Parathyroid adenoma (tissue), 2 donors: ENCODE measurements around the gene DNAJC7.

Experiments used
- H2AFZ ChIP-seq: fragments of 300-600 bp; sonication (generic); one replicate; pipeline ENCODE4 v1.7.0; 2017; ENCODE audit warnings: antibody characterized with exemption, mild to moderate bottlenecking
- H3K27ac ChIP-seq: fragments of 300-600 bp; sonication (generic); one replicate; pipeline ENCODE4 v1.7.0; 2017
- H3K27me3 ChIP-seq: fragments of 300-600 bp; sonication (generic); one replicate; pipeline ENCODE4 v1.7.0; 2017; ENCODE audit warnings: low read length; ENCODE audit not compliant: control insufficient read depth, insufficient read depth
- H3K36me3 ChIP-seq: fragments of 300-600 bp; sonication (generic); one replicate; pipeline ENCODE4 v1.7.0; 2017; ENCODE audit warnings: low read length; ENCODE audit not compliant: control insufficient read depth, insufficient read depth
- H3K4me1 ChIP-seq: fragments of 300-600 bp; sonication (generic); one replicate; pipeline ENCODE4 v1.7.0; 2017; ENCODE audit warnings: control low read depth
- H3K4me2 ChIP-seq: fragments of 300-600 bp; sonication (generic); one replicate; pipeline ENCODE4 v1.7.0; 2017; ENCODE audit warnings: low read length
- H3K4me3 ChIP-seq: fragments of 300-600 bp; sonication (generic); one replicate; pipeline ENCODE4 v1.7.0; 2017; ENCODE audit warnings: low read depth, low read length
- H3K79me2 ChIP-seq: fragments of 300-600 bp; sonication (generic); one replicate; pipeline ENCODE4 v1.7.0; 2017; ENCODE audit warnings: control low read depth
- H3K9ac ChIP-seq: fragments of 300-600 bp; sonication (generic); one replicate; pipeline ENCODE4 v1.7.0; 2017; ENCODE audit warnings: mild to moderate bottlenecking
- H3K9me3 ChIP-seq: fragments of 300-600 bp; sonication (generic); one replicate; pipeline ENCODE4 v1.7.0; 2017; ENCODE audit warnings: low read length; ENCODE audit not compliant: control insufficient read depth
- CTCF ChIP-seq: fragments of 300-600 bp; sonication (generic); IDR thresholded peaks from one replicate; pipeline ENCODE4 v1.7.0; 2017; ENCODE audit warnings: antibody characterized with exemption, mild to moderate bottlenecking
- donor health status: primary hyperparathyroidism.

The DNAJC7 gene

GRCh38 chr17:41959030-41959335, 58.3 kb downstream of the DNAJC7 start:
- Histone ChIP-seq H3K4me2 (no peak overlapping the region), H3K27me3 (no peaks in the 10 kb centered on the region), H3K9me3 (no peaks in the 10 kb centered on the region), H2AFZ (no peak overlapping the region), H3K4me3 (no peak overlapping the region), H3K79me2 (no peaks in the 10 kb centered on the region), H3K4me1 (no peaks in the 10 kb centered on the region), H3K36me3 (no peaks in the 10 kb centered on the region), H3K9ac (no peak overlapping the region), H3K27ac (no peak overlapping the region)
- no peak for TF ChIP-seq CTCF

GRCh38 chr17:41957869-41958439, 59.3 kb downstream of the DNAJC7 start:
- no peak overlapping the region for H2AFZ ChIP-seq
- no peak overlapping the region for H3K4me2 ChIP-seq
- H3K4me3 ChIP-seq = no peak overlapping the region
- H3K9ac ChIP-seq = no peak overlapping the region
- H3K9me3 ChIP-seq = no peaks in the 10 kb centered on the region
- H3K4me1 ChIP-seq = no peaks in the 10 kb centered on the region
- TF ChIP-seq CTCF = no peak
- no peaks in the 10 kb centered on the region for H3K79me2 ChIP-seq
- no peak overlapping the region for H3K27ac ChIP-seq
- no peaks in the 10 kb centered on the region for H3K36me3 ChIP-seq
- H3K27me3 ChIP-seq = no peaks in the 10 kb centered on the region

GRCh38 chr17:41957031-41957868, 60.0 kb downstream of the DNAJC7 start:
- Histone ChIP-seq H3K9ac (no peak overlapping the region), H3K9me3 (no peaks in the 10 kb centered on the region), H3K4me2 (no peak overlapping the region), H3K36me3 (no peaks in the 10 kb centered on the region), H2AFZ (no peak overlapping the region), H3K4me1 (no peaks in the 10 kb centered on the region), H3K27ac (no peak overlapping the region), H3K27me3 (no peaks in the 10 kb centered on the region), H3K79me2 (no peaks in the 10 kb centered on the region), H3K4me3 (no peak overlapping the region)
- TF ChIP-seq CTCF = no peak

- H2AFZ ChIP-seq = no peak overlapping the region
- no peaks in the 10 kb centered on the region for H3K36me3 ChIP-seq
- H3K4me2 ChIP-seq = no peak overlapping the region
- no peaks in the 10 kb centered on the region for H3K27me3 ChIP-seq
- no peaks in the 10 kb centered on the region for H3K79me2 ChIP-seq
- H3K27ac ChIP-seq = no peak overlapping the region
- H3K9ac ChIP-seq = no peak overlapping the region
- no peak overlapping the region for H3K4me3 ChIP-seq
- H3K9me3 ChIP-seq = no peaks in the 10 kb centered on the region
- no peaks in the 10 kb centered on the region for H3K4me1 ChIP-seq
- no peak for TF ChIP-seq CTCF
These were observed 60.7 kb downstream of the DNAJC7 start for GRCh38 chr17:41956522-41956921.
